Liver (tissue), 9 donors: ENCODE measurements around the gene PDE3B. TPM values are rescaled to one million over a fixed set of nuclear protein-coding genes. Genes with fewer than 3 reads are reported as not detected.
"Not testable (repeated sequence)": the region's sequence is repeated elsewhere in the genome, so short reads cannot be mapped to it uniquely, and the experiment has no call there.

Source experiments
- DNase-seq: peaks from one replicate; pipeline ENCODE4 v3.0.0-alpha.2; 2017; ENCODE audit warnings: low spot score
- H3K27ac ChIP-seq, 2 donors: one replicate each; pipeline ENCODE4 v1.7.0; 2013; ENCODE audit warnings: inconsistent platforms in 2 of 2, low read length in 2 of 2, control low read depth in 1 of 2, low read depth in 1 of 2, mild to moderate bottlenecking in 1 of 2
- H3K27me3 ChIP-seq, 4 donors: one replicate each; pipeline versions ENCODE4 v1.6.1 to v1.7.0; 2013; ENCODE audit warnings: low read length in 3 of 4, inconsistent platforms in 1 of 4, mild to moderate bottlenecking in 1 of 4, moderate library complexity in 1 of 4; ENCODE audit not compliant: control insufficient read depth in 4 of 4, insufficient read depth in 4 of 4
- H3K36me3 ChIP-seq, 4 donors: one replicate each; pipeline versions ENCODE4 v1.6.1 to v1.7.0; 2013; ENCODE audit warnings: low read length in 3 of 4, mild to moderate bottlenecking in 3 of 4, low read depth in 1 of 4, moderate library complexity in 1 of 4; ENCODE audit not compliant: control insufficient read depth in 4 of 4, insufficient read depth in 3 of 4
- H3K4me1 ChIP-seq, 4 donors: one replicate each; pipeline versions ENCODE4 v1.6.1 to v1.7.0; 2013; ENCODE audit warnings: low read length in 3 of 4, mild to moderate bottlenecking in 3 of 4, moderate library complexity in 1 of 4; ENCODE audit not compliant: control insufficient read depth in 4 of 4, insufficient read depth in 4 of 4
- H3K4me3 ChIP-seq, 3 donors: one replicate each; pipeline versions ENCODE4 v1.6.1 to v1.7.0; 2013; ENCODE audit warnings: low read length in 3 of 3, control low read depth in 1 of 3, low read depth in 1 of 3, mild to moderate bottlenecking in 1 of 3
- H3K9ac ChIP-seq, 2 donors: one replicate each; pipeline ENCODE4 v1.7.0; 2013; ENCODE audit warnings: low read length in 2 of 2, mild to moderate bottlenecking in 2 of 2, moderate library complexity in 2 of 2, control low read depth in 1 of 2, low read depth in 1 of 2
- H3K9me3 ChIP-seq, 4 donors: one replicate each; pipeline versions ENCODE4 v1.6.1 to v1.7.0; 2013; ENCODE audit warnings: low read length in 3 of 4; ENCODE audit not compliant: control insufficient read depth in 4 of 4
- ATF3 ChIP-seq: IDR thresholded peaks from 2 replicates; pipeline ENCODE4 v1.6.1; 2016; ENCODE audit warnings: antibody characterized with exemption
- CTCF ChIP-seq: fragments of 150-350 bp; IDR thresholded peaks from 2 replicates; pipeline ENCODE4 v1.5.1; 2017; ENCODE audit warnings: improper control_type of control experiment, low read depth, low read length; ENCODE audit not compliant: missing input control
- EGR1 ChIP-seq, 2 donors: IDR thresholded peaks; 2 replicates each; pipeline ENCODE4 v1.6.1; 2016 to 2018; ENCODE audit warnings: antibody characterized with exemption in 2 of 2, low read depth in 2 of 2
- FOXA1 ChIP-seq: IDR thresholded peaks from 2 replicates; pipeline ENCODE4 v1.6.1; 2016; ENCODE audit warnings: antibody characterized with exemption
- FOXA2 ChIP-seq: IDR thresholded peaks from 2 replicates; pipeline ENCODE4 v1.6.1; 2016; ENCODE audit warnings: antibody characterized with exemption
- GABPA ChIP-seq, 2 donors: IDR thresholded peaks in 1 of 2; conservative IDR thresholded peaks in 1 of 2; 2 replicates each; pipeline ENCODE4 v1.6.1; 2016; ENCODE audit warnings: antibody characterized with exemption in 2 of 2, mild to moderate bottlenecking in 1 of 2, moderate library complexity in 1 of 2
- HNF4A ChIP-seq, 2 donors: conservative IDR thresholded peaks; 2 replicates each; pipeline ENCODE4 v1.6.1; 2016; ENCODE audit warnings: antibody characterized with exemption in 2 of 2, mild to moderate bottlenecking in 2 of 2
- HNF4G ChIP-seq: IDR thresholded peaks from 2 replicates; pipeline ENCODE4 v1.6.1; 2016; ENCODE audit warnings: antibody characterized with exemption
- JUND ChIP-seq, 2 donors: IDR thresholded peaks; 2 replicates each; pipeline ENCODE4 v1.6.1; 2016; ENCODE audit warnings: antibody characterized with exemption in 2 of 2
- MAX ChIP-seq: IDR thresholded peaks from 2 replicates; pipeline ENCODE4 v1.6.1; 2016; ENCODE audit warnings: antibody characterized with exemption
- NR2F2 ChIP-seq: IDR thresholded peaks from 2 replicates; pipeline ENCODE4 v1.6.1; 2016; ENCODE audit warnings: antibody characterized with exemption
- RAD21 ChIP-seq, 2 donors: IDR thresholded peaks; 2 replicates each; pipeline ENCODE4 v1.6.1; 2016; ENCODE audit warnings: antibody characterized with exemption in 2 of 2, mild to moderate bottlenecking in 2 of 2
- REST ChIP-seq: IDR thresholded peaks from 2 replicates; pipeline ENCODE4 v1.6.1; 2016; ENCODE audit warnings: antibody characterized with exemption, mild to moderate bottlenecking
- RXRA ChIP-seq, 2 donors: IDR thresholded peaks; 2 replicates each; pipeline ENCODE4 v1.6.1; 2017 to 2018; ENCODE audit warnings: antibody characterized with exemption in 2 of 2, mild to moderate bottlenecking in 1 of 2
- SP1 ChIP-seq: IDR thresholded peaks from 2 replicates; pipeline ENCODE4 v1.6.1; 2018; ENCODE audit warnings: antibody characterized with exemption, mild to moderate bottlenecking
- TAF1 ChIP-seq: conservative IDR thresholded peaks from 2 replicates; pipeline ENCODE4 v1.6.1; 2016; ENCODE audit warnings: antibody characterized with exemption, mild to moderate bottlenecking
- YY1 ChIP-seq: IDR thresholded peaks from 2 replicates; pipeline ENCODE4 v1.6.1; 2016; ENCODE audit warnings: antibody characterized with exemption, mild to moderate bottlenecking
- ZBTB33 ChIP-seq: IDR thresholded peaks from 2 replicates; pipeline ENCODE4 v1.6.1; 2016; ENCODE audit warnings: antibody characterized with exemption
- WGBS: extraction: QIAGEN DNeasy Blood & Tissue Kit; methylation state at CpG from one replicate; pipeline ENCODE4 v1.1.7; 2013; 5-methylcytosine and 5-hydroxymethylcytosine counted together
- polyA plus RNA-seq, 2 donors: library from polyadenylated mRNA; stranded (reverse) in 1 of 2; unstranded in 1 of 2; fragments of 200-250 nt in 1 of 2; fragments of >200 nt in 1 of 2; fragmentation: Nextera tagmentation in 1 of 2; extraction: Ambion mirVana in 1 of 2; gene quantifications; one replicate each; pipeline versions ENCODE4 v1.2.1 to v1.2.3, GENCODE V29; 2013 to 2015
- total RNA-seq, 2 donors: library from RNA; depleted of rRNA; stranded (reverse); fragments of >200 nt; gene quantifications; one replicate each; pipeline ENCODE4 v1.2.3, GENCODE V29; 2014
- donor health status: healthy.
- donor health status: healthy.
- donor health status: healthy.
- donor health status: healthy.
- donor health status: healthy.

PDE3B gene
- total and polyA plus RNA-seq, 4 donors = 11.3 to 43.1 (median 21.7) TPM

- H3K9me3 ChIP-seq = no peaks in the 10 kb centered on the region
- no peak for TF ChIP-seq NR2F2
- no peak for TF ChIP-seq EGR1 (IDR thresholded peaks at IDR 0.05; ENCODE audit: low read depth in 2 of 2)
- TF ChIP-seq ATF3 = no peak
- no peak for TF ChIP-seq TAF1
These were observed 132.3 kb downstream of the PDE3B start for GRCh38 chr11:14775897-14776296.

GRCh38 chr11:14778460-14778859 lies 134.9 kb downstream of the PDE3B start:
- not testable (repeated sequence) for H3K36me3 ChIP-seq
- WGBS = 98% methylated on average over 8 of the region's 8 CpGs

More at GRCh38 chr11:14775897-14776296, 132.3 kb downstream of the PDE3B start:
- no peak for DNase-seq
- H3K9ac ChIP-seq = no peak overlapping the region
- no peak overlapping the region for H3K4me3 ChIP-seq
- H3K27me3 ChIP-seq = no peaks in the 10 kb centered on the region
- H3K27ac ChIP-seq = no peak overlapping the region
- no peaks in the 10 kb centered on the region for H3K4me1 ChIP-seq
- no peaks in the 10 kb centered on the region for H3K36me3 ChIP-seq

GRCh38 chr11:14783788-14784187 lies 140.2 kb downstream of the PDE3B start:
- no peaks in the 10 kb centered on the region for H3K9me3 ChIP-seq
- no peak overlapping the region for H3K27ac ChIP-seq
- 93% methylated on average over 6 of the region's 6 CpGs for WGBS
- no peaks in the 10 kb centered on the region for H3K27me3 ChIP-seq
- no peak for DNase-seq
- H3K4me3 ChIP-seq = no peak overlapping the region
- no peak overlapping the region for H3K9ac ChIP-seq
- H3K4me1 ChIP-seq = peaks cover 0 to 2% (median 0%) of the 10 kb centered on the region in 4 donors
- no peaks in the 10 kb centered on the region for H3K36me3 ChIP-seq
- TF ChIP-seq RXRA (IDR thresholded peaks at IDR 0.05) (no peak), HNF4A (conservative IDR thresholded peaks at IDR 0.05) (no peak), FOXA2 (no peak), ATF3 (no peak), TAF1 (no peak), MAX (no peak), HNF4G (no peak), YY1 (no peak), SP1 (no peak), GABPA (IDR thresholded peaks at IDR 0.05 in 1 of 2, conservative IDR thresholded peaks at IDR 0.05 in 1 of 2) (no peak), REST (no peak), JUND (IDR thresholded peaks at IDR 0.05) (no peak), RAD21 (IDR thresholded peaks at IDR 0.05) (no peak), ZBTB33 (no peak), FOXA1 (no peak), CTCF (no peak), EGR1 (IDR thresholded peaks at IDR 0.05; ENCODE audit: low read depth in 2 of 2) (no peak)

More at GRCh38 chr11:14778460-14778859, 134.9 kb downstream of the PDE3B start:
- H3K4me1 ChIP-seq, H3K27ac ChIP-seq, H3K9me3 ChIP-seq, DNase-seq, H3K9ac ChIP-seq, H3K27me3 ChIP-seq, H3K4me3 ChIP-seq: not testable (repeated sequence)
